MM.1S (cell line): Measurements from ENCODE around the gene RAD9B.

Source experiments
- DNase-seq: peaks from one replicate; pipeline ENCODE4 v3.0.0-alpha.2; 2015
- H2AFZ ChIP-seq: fragments of 300-600 bp; sonication (generic); 2 replicates; pipeline ENCODE4 v1.6.0; 2016; ENCODE audit warnings: antibody characterized with exemption, low read length
- H3F3A ChIP-seq: fragments of 300-600 bp; sonication (generic); 2 replicates; pipeline ENCODE4 v1.6.1; 2016; ENCODE audit warnings: mild to moderate bottlenecking, antibody characterized with exemption, low read length, moderate library complexity, mixed read lengths; ENCODE audit not compliant: insufficient read depth
- H3K27ac ChIP-seq: fragments of 300-600 bp; sonication (generic); 2 replicates; pipeline ENCODE4 v1.5.1; 2016; ENCODE audit warnings: mild to moderate bottlenecking, low read length
- H3K27me3 ChIP-seq: fragments of 300-600 bp; sonication (generic); replicated peaks from 2 replicates; pipeline ENCODE4 v1.6.0; 2016; ENCODE audit warnings: low read length; ENCODE audit not compliant: insufficient read depth
- H3K36me3 ChIP-seq: fragments of 300-600 bp; sonication (generic); replicated peaks from 2 replicates; pipeline ENCODE4 v1.6.1; 2016; ENCODE audit warnings: mild to moderate bottlenecking, low read length, mixed read lengths; ENCODE audit not compliant: insufficient read depth
- H3K4me1 ChIP-seq: fragments of 300-600 bp; sonication (generic); 2 replicates; pipeline ENCODE4 v1.6.1; 2016; ENCODE audit warnings: low read length, mixed read lengths
- H3K4me2 ChIP-seq: fragments of 300-600 bp; sonication (generic); 2 replicates; pipeline ENCODE4 v1.6.0; 2016; ENCODE audit warnings: low read depth, low read length
- H3K4me3 ChIP-seq: fragments of 300-600 bp; sonication (generic); 2 replicates; pipeline ENCODE4 v1.5.1; 2016; ENCODE audit warnings: low read length, mixed read lengths
- H3K79me2 ChIP-seq: fragments of 300-600 bp; sonication (generic); 2 replicates; pipeline ENCODE4 v1.6.1; 2016; ENCODE audit warnings: mixed run types, low read length, mixed read lengths
- H3K9ac ChIP-seq: fragments of 300-600 bp; sonication (generic); 2 replicates; pipeline ENCODE4 v1.6.1; 2016; ENCODE audit warnings: low read length, mixed read lengths
- H3K9me2 ChIP-seq: fragments of 300-600 bp; sonication (generic); replicated peaks from 2 replicates; pipeline ENCODE4 v1.6.1; 2016; ENCODE audit warnings: mild to moderate bottlenecking, low read length, mixed read lengths; ENCODE audit not compliant: insufficient read depth
- H3K9me3 ChIP-seq: fragments of 300-600 bp; sonication (generic); replicated peaks from 2 replicates; pipeline ENCODE4 v1.6.1; 2016; ENCODE audit warnings: mild to moderate bottlenecking, low read length, mixed read lengths; ENCODE audit not compliant: insufficient read depth
- H4K20me1 ChIP-seq: fragments of 300-600 bp; sonication (generic); 2 replicates; pipeline ENCODE4 v1.6.1; 2016; ENCODE audit warnings: mild to moderate bottlenecking, low read length, moderate library complexity, mixed read lengths; ENCODE audit not compliant: insufficient read depth
- EZH2 ChIP-seq: fragments of 300-600 bp; sonication (generic); optimal IDR thresholded peaks from 2 replicates; pipeline ENCODE3; 2017; ENCODE audit warnings: low read depth, mild to moderate bottlenecking, antibody characterized with exemption, low read length, mixed read lengths
- EZH2phosphoT487 ChIP-seq: fragments of 300-600 bp; sonication (generic); IDR thresholded peaks from 2 replicates; pipeline ENCODE4 v1.6.1; 2018; ENCODE audit warnings: antibody characterized with exemption, low read length
- TF ChIP-seq, protein P1 (sequence below): fragments of 300-600 bp; sonication (generic); IDR thresholded peaks from 2 replicates; pipeline ENCODE4 v1.5.1; 2016; ENCODE audit warnings: antibody characterized with exemption, low read length, mixed read lengths

RAD9B gene

DNA sequence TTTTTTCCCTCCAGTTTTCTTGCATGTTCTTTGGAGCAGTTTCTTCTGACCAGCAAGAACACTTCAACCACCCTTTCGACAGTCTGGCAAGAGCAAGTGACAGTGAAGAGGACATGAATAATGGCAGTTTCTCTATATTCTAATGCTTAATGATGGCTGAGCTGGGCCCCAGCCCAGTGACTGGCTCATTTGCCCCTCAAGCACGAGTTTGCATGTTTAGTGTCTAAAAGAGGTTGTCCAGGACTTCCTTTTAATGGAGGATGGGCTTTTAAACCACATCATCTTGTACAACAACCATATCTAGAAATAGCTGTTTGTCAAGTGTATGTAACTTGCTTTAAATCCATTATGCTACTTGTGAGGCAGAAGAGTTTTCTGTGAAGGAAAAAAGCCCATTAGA, 28.4 kb downstream of the RAD9B start:
- TF ChIP-seq, protein P1, sequence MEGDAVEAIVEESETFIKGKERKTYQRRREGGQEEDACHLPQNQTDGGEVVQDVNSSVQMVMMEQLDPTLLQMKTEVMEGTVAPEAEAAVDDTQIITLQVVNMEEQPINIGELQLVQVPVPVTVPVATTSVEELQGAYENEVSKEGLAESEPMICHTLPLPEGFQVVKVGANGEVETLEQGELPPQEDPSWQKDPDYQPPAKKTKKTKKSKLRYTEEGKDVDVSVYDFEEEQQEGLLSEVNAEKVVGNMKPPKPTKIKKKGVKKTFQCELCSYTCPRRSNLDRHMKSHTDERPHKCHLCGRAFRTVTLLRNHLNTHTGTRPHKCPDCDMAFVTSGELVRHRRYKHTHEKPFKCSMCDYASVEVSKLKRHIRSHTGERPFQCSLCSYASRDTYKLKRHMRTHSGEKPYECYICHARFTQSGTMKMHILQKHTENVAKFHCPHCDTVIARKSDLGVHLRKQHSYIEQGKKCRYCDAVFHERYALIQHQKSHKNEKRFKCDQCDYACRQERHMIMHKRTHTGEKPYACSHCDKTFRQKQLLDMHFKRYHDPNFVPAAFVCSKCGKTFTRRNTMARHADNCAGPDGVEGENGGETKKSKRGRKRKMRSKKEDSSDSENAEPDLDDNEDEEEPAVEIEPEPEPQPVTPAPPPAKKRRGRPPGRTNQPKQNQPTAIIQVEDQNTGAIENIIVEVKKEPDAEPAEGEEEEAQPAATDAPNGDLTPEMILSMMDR: no peak
- TF ChIP-seq EZH2phosphoT487: no peak
- no peak for TF ChIP-seq EZH2

DNA sequence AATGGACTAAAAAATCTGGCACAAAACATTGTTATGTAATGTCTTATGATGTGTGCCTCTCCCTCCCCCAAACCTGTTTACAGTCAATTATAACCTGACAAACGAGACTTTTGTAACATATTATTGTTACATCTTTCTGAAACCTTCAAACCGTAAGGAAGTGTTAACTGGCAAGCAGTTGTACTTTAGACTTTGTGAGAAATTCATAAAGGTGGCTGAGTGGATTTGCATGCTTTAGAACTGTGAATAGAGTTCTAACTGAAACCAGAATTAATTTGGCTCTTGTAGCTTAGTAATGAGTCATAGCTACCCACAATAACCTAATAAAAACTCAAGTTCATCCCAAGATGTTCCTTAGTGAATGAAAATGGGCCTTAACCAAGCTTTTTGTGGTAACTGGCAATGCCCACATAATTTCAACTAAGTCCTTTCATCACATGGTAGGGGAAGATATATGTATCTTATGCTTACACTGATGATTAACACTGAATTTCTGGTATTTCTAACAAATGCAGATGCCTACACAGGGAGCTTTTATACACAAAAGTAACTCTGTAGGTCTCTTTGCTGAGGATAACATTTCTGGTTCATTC, 29.7 kb downstream of the RAD9B start:
- Histone ChIP-seq H3K9ac (no peak overlapping the region), H3K9me3 (no peaks in the 10 kb centered on the region), H3K36me3 (no peaks in the 10 kb centered on the region), H3K79me2 (no peaks in the 10 kb centered on the region), H3K9me2 (no peaks in the 10 kb centered on the region), H3K4me1 (peaks cover 22% of the 10 kb centered on the region), H3K4me3 (no peak overlapping the region), H3F3A (no peaks in the 10 kb centered on the region), H2AFZ (no peak overlapping the region), H3K27ac (peak overlapping the region; percentile 66; the same call in 1 of the 2 replicates), H3K4me2 (peak overlapping the region; percentile 54), H3K27me3 (no peaks in the 10 kb centered on the region), H4K20me1 (no peaks in the 10 kb centered on the region)
- TF ChIP-seq, protein P1: no peak
- TF ChIP-seq EZH2: no peak
- TF ChIP-seq EZH2phosphoT487: no peak
- peak; percentile 30 for DNase-seq

More for the DNA sequence above, 28.4 kb downstream of the RAD9B start:
- Histone ChIP-seq H3K27ac (no peak overlapping the region), H3K4me2 (no peak overlapping the region), H2AFZ (no peak overlapping the region), H3F3A (no peaks in the 10 kb centered on the region), H3K27me3 (no peaks in the 10 kb centered on the region), H3K4me3 (no peak overlapping the region), H3K9me2 (no peaks in the 10 kb centered on the region), H3K9me3 (no peaks in the 10 kb centered on the region), H3K9ac (no peak overlapping the region), H3K36me3 (no peaks in the 10 kb centered on the region), H3K4me1 (peaks cover 22% of the 10 kb centered on the region), H3K79me2 (no peaks in the 10 kb centered on the region), H4K20me1 (no peaks in the 10 kb centered on the region)
- no peak for DNase-seq

DNA sequence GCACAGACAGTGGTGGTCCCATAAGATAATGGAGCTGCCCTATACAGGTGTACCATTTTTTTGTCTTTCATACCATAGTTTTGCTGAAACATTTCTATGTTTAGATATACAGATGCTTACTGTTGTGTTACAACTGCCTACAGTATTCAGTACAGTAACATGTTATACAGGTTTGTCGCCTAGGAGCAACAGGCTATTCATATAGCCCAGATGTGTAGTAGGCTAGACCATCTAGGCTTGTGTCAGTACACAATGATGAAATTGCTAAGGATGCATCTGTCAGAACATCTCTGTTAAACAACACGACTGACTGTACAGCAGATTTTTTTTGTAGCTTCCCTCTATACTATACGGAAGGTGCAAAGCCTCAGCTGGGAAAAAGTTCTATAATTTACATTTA, 30.5 kb downstream of the RAD9B start:
- no peak overlapping the region for H3K9ac ChIP-seq
- H3K27me3 ChIP-seq: no peaks in the 10 kb centered on the region
- H2AFZ ChIP-seq: no peak overlapping the region
- no peaks in the 10 kb centered on the region for H3K9me3 ChIP-seq
- no peak overlapping the region for H3K4me3 ChIP-seq
- no peak overlapping the region for H3K4me2 ChIP-seq
- no peaks in the 10 kb centered on the region for H3F3A ChIP-seq
- H3K36me3 ChIP-seq: no peaks in the 10 kb centered on the region
- TF ChIP-seq, protein P1: no peak
- TF ChIP-seq EZH2phosphoT487 (no peak), EZH2 (no peak)
- peaks cover 22% of the 10 kb centered on the region for H3K4me1 ChIP-seq
- DNase-seq: no peak
- H3K79me2 ChIP-seq: no peaks in the 10 kb centered on the region
- no peaks in the 10 kb centered on the region for H3K9me2 ChIP-seq
- H3K27ac ChIP-seq: peak overlapping the region; percentile 66; the same call in 1 of the 2 replicates
- no peaks in the 10 kb centered on the region for H4K20me1 ChIP-seq
